Spleen (tissue), 11 donors: Measurements from ENCODE around the gene RCAN3. TPM values are rescaled to one million over a fixed set of nuclear protein-coding genes. Genes with fewer than 3 reads are reported as not detected.

Experiments used
- DNase-seq: peaks from one replicate; pipeline ENCODE4 v3.0.0-alpha.2; 2020
- H3K27ac ChIP-seq, 8 donors: fragments of 200-600 bp; sonication (generic) in 7 of 8; 1 replicate in 4 of 8; 2 replicates in 4 of 8; pipeline versions ENCODE4 v1.5.0 to v1.8.0; 2016 to 2021; ENCODE audit warnings: inconsistent platforms in 4 of 8, mild to moderate bottlenecking in 4 of 8, moderate library complexity in 1 of 8
- H3K27me3 ChIP-seq, 7 donors: fragments of 200-600 bp; sonication (generic) in 6 of 7; replicated peaks in 1 of 7; 1 replicate in 4 of 7; 2 replicates in 3 of 7; pipeline versions ENCODE4 v1.5.0 to v1.8.0; 2016 to 2021; ENCODE audit warnings: inconsistent platforms in 3 of 7, mild to moderate bottlenecking in 1 of 7
- H3K36me3 ChIP-seq, 6 donors: fragments of 200-600 bp; sonication (generic) in 5 of 6; 1 replicate in 4 of 6; 2 replicates in 2 of 6; pipeline versions ENCODE4 v1.5.0 to v1.8.0; 2016 to 2021; ENCODE audit warnings: inconsistent platforms in 2 of 6
- H3K4me1 ChIP-seq, 6 donors: fragments of 200-600 bp; sonication (generic) in 5 of 6; 1 replicate in 3 of 6; 2 replicates in 3 of 6; pipeline versions ENCODE4 v1.5.0 to v1.8.0; 2016 to 2021; ENCODE audit warnings: inconsistent platforms in 3 of 6
- H3K4me3 ChIP-seq, 8 donors: fragments of 200-600 bp; sonication (generic) in 7 of 8; 1 replicate in 4 of 8; 2 replicates in 4 of 8; pipeline versions ENCODE4 v1.5.0 to v1.8.0; 2016 to 2021; ENCODE audit warnings: inconsistent platforms in 4 of 8, mild to moderate bottlenecking in 4 of 8, moderate library complexity in 2 of 8
- H3K9me3 ChIP-seq, 8 donors: fragments of 200-600 bp; sonication (generic) in 7 of 8; 1 replicate in 4 of 8; 2 replicates in 4 of 8; pipeline versions ENCODE4 v1.5.0 to v1.8.0; 2016 to 2021; ENCODE audit warnings: inconsistent platforms in 4 of 8
- POLR2A ChIP-seq, 3 donors: fragments of 450-650 bp; IDR thresholded peaks; one replicate each; pipeline ENCODE4 v1.5.1; 2017; ENCODE audit warnings: antibody characterized with exemption in 3 of 3, mild to moderate bottlenecking in 1 of 3
- POLR2AphosphoS5 ChIP-seq, 3 donors: sonication (generic); formaldehyde crosslinking; IDR thresholded peaks; one replicate each; pipeline ENCODE4 v1.5.1; 2017; ENCODE audit warnings: antibody characterized with exemption in 3 of 3
- WGBS, 5 donors: extraction: QIAGEN DNeasy Blood & Tissue Kit in 3 of 5; methylation state at CpG; one replicate each; pipeline versions ENCODE4 v1.1.5 to v1.1.7; 2013 to 2018; 5-methylcytosine and 5-hydroxymethylcytosine counted together
- intact Hi-C: fragments of 100-400 bp; cut with DNase I; formaldehyde crosslinking; loops from one replicate; pipeline ENCODE4 v1.15.0; 2023; ENCODE audit warnings: low total_unique reads
- polyA plus RNA-seq, 3 donors: library from polyadenylated mRNA; stranded (reverse); fragments of 200-250 nt; gene quantifications; one replicate each; pipeline ENCODE4 v1.2.1, GENCODE V29; 2013
- total RNA-seq, 7 donors: library from RNA; depleted of rRNA in 3 of 7; stranded (reverse); fragments of >200 nt in 3 of 7; fragmentation: NEBNext Ultra II Directional in 4 of 7; extraction: Animal tissue kit (Norgen Biotek cat#: 25700) in 4 of 7; gene quantifications; one replicate each; pipeline versions ENCODE4 v1.1.0 to v1.2.1, GENCODE V29; 2016 to 2021
- TF ChIP-seq, protein P1 (sequence below), 11 experiments: fragments of 200-600 bp in 7 of 11; fragments of 450-650 bp in 4 of 11; sonication (generic) in 4 of 11; IDR thresholded peaks in 8 of 11; conservative IDR thresholded peaks in 3 of 11; 1 replicate in 7 of 11; 2 replicates in 4 of 11; pipeline versions ENCODE4 v1.4.0 to v1.8.0; 2016 to 2021; ENCODE audit warnings: antibody characterized with exemption in 11 of 11, inconsistent platforms in 4 of 11, mild to moderate bottlenecking in 1 of 11
- donor health status: healthy with polysubstance abuse.
- donor health status: DM: no; HTN: no; CAD: no; lungs with moderate emphysema.
- donor health status: DM: no; HTN: no; CAD: no.
- donor health status: Bipolar disorder and iron deficiency.
- donor health status: healthy.
- donor health status: DM: no; HTN: no; CAD: no.
- donor health status: DM: yes; HTN: yes; CAD: no.

The RCAN3 gene
- total and polyA plus RNA-seq, 10 donors, result 6.1 to 21.7 (median 16.5) TPM

DNA sequence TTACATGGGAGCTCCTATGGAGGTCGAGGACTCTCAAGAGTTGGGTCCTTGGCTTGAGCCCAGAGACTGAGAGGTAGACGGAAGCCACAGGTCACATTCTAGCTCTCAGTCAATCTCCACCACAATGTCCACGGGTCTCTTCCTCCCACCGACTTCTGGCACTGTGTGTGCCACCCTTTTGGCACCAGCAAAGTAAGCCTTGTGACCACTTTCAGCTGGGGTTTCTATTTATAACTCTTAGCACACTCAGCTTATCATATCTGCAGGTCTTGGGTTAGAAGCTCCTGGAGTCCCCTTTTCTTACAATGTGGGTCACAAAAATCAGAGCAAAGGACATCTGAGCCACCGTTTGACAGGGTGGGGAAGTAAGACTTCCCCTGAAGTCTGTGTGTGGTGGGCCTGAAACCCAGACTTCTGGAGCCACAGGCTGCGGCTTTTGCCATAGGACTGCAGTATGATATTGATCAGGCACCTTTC lies 81.6 kb downstream of the RCAN3 start:
- peaks cover 0 to 8% (median 2%) of the 10 kb centered on the region in 6 donors for H3K4me1 ChIP-seq
- no peak overlapping the region for H3K4me3 ChIP-seq
- 12 to 31% (median 16%) methylated on average over 5 to 6 of the region's 6 CpGs for WGBS, 5 donors
- intact Hi-C loops, result no loop called here
- H3K27me3 ChIP-seq, result no peaks in the 10 kb centered on the region
- no peak overlapping the region for H3K27ac ChIP-seq
- DNase-seq, result no peak
- TF ChIP-seq, protein P1, sequence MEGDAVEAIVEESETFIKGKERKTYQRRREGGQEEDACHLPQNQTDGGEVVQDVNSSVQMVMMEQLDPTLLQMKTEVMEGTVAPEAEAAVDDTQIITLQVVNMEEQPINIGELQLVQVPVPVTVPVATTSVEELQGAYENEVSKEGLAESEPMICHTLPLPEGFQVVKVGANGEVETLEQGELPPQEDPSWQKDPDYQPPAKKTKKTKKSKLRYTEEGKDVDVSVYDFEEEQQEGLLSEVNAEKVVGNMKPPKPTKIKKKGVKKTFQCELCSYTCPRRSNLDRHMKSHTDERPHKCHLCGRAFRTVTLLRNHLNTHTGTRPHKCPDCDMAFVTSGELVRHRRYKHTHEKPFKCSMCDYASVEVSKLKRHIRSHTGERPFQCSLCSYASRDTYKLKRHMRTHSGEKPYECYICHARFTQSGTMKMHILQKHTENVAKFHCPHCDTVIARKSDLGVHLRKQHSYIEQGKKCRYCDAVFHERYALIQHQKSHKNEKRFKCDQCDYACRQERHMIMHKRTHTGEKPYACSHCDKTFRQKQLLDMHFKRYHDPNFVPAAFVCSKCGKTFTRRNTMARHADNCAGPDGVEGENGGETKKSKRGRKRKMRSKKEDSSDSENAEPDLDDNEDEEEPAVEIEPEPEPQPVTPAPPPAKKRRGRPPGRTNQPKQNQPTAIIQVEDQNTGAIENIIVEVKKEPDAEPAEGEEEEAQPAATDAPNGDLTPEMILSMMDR (IDR thresholded peaks at IDR 0.05 in 8 of 11, conservative IDR thresholded peaks at IDR 0.05 in 3 of 11), result no peak
- no peak for TF ChIP-seq POLR2A (IDR thresholded peaks at IDR 0.05)
- no peaks in the 10 kb centered on the region for H3K36me3 ChIP-seq
- H3K9me3 ChIP-seq, result no peaks in the 10 kb centered on the region

DNA sequence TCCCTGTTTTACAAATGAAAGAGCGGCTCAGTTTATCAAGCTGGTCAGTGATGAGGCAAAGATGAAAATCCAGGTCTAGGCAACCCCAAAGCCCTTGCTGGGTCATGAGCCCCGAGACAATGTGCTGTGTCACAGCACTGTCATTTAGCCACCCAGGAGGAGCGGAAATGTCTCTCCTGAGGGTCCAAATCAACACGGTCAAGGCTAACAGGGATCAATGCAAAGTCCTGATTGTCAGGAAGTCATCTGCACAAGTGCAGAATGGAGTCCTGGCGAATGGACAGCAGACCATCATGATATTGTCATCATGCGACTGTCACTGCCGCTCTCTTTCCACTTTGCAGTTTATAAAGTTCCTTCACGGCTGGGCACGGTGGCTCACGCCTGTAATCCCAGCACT lies 83.5 kb downstream of the RCAN3 start:
- DNase-seq, result no peak
- peaks cover 0 to 8% (median 2%) of the 10 kb centered on the region in 6 donors for H3K4me1 ChIP-seq
- H3K9me3 ChIP-seq, result no peaks in the 10 kb centered on the region
- no peaks in the 10 kb centered on the region for H3K27me3 ChIP-seq
- TF ChIP-seq, protein P1 (IDR thresholded peaks at IDR 0.05 in 8 of 11, conservative IDR thresholded peaks at IDR 0.05 in 3 of 11), result no peak
- TF ChIP-seq POLR2AphosphoS5 (IDR thresholded peaks at IDR 0.05) (no peak), POLR2A (IDR thresholded peaks at IDR 0.05) (no peak)
- intact Hi-C loops, result no loop called here
- no peaks in the 10 kb centered on the region for H3K36me3 ChIP-seq
- no peak overlapping the region for H3K27ac ChIP-seq
- 80 to 89% (median 86%) methylated on average over 10 of the region's 10 CpGs for WGBS, 5 donors
- H3K4me3 ChIP-seq, result no peak overlapping the region

DNA sequence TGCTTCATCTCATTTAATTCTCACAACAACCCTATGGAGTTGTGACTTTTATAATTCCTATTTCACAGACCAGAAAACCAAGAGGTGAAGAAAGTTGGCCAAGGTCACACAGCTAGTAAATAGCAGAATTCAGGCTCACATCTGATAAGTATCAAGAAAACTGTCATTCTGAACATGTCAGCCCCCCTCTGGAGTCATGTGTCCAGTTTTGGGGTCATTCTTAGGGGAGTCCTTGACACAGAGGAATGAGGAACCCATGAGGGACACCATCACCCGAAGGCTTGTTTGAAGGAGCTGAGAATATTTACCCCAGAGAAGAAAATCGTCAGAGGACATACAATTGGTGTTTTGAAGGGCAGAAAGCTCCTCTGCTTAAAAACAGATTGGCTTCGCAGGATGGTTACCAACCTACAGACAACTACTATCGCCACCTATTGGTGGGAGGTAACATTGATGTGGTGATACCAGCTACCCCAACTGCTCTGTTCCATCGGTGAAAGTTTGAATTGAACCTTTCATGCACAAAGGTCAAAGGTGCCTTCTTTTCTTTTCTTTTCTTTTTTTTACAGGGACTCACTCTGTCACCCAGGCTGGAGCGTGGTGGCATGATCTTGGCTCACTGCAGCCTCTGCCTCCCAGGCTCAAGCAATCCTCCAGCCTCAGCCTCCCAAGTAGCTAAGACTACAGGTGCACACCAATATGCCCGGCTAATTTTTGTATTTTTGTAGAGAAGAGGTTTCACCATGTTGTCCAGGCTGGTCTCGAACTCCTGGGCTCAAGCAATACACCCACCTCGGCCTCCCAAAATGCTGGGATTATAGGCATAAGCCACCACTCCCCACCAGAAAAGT lies 84.6 kb downstream of the RCAN3 start:
- Histone ChIP-seq H3K4me3 (no peak overlapping the region), H3K9me3 (no peaks in the 10 kb centered on the region), H3K27me3 (no peaks in the 10 kb centered on the region), H3K4me1 (peaks cover 0 to 12% (median 2%) of the 10 kb centered on the region in 6 donors), H3K36me3 (no peaks in the 10 kb centered on the region), H3K27ac (no peak overlapping the region)
- no peak for TF ChIP-seq POLR2A (IDR thresholded peaks at IDR 0.05)
- TF ChIP-seq, protein P1 (IDR thresholded peaks at IDR 0.05 in 8 of 11, conservative IDR thresholded peaks at IDR 0.05 in 3 of 11), result peak; percentile 55 to 83 (median 75)
- DNase-seq, result no peak
- intact Hi-C loops, result no loop called here
- WGBS, 5 donors, result 27 to 36% (median 28%) methylated on average over 9 of the region's 9 CpGs

DNA sequence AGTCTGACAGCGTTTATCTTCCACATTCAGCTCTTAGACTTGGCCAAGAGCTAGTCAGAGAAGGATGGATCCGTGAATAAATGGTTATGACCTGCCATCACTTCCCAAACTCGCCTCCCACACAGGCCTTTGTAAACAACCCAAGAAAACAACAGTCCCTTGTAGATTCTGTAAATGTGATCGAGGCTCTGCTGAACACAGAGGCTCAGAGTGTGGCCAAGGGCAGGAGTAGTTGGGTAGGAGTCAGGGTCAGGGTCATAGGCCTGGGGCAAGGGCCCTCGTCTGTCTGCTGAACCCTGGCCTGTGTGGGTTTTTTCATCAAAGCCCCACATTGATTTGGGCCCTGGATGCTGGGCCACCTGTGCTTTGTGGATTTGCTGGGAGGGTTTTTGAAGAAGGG lies 85.9 kb downstream of the RCAN3 start:
- Histone ChIP-seq H3K36me3 (no peaks in the 10 kb centered on the region), H3K27me3 (no peaks in the 10 kb centered on the region), H3K4me1 (peaks cover 0 to 17% (median 2%) of the 10 kb centered on the region in 6 donors), H3K27ac (no peak overlapping the region), H3K4me3 (no peak overlapping the region), H3K9me3 (no peaks in the 10 kb centered on the region)
- WGBS, 5 donors, result 70 to 86% (median 76%) methylated on average over 3 to 5 of the region's 5 CpGs
- TF ChIP-seq POLR2AphosphoS5 (IDR thresholded peaks at IDR 0.05) (no peak), POLR2A (IDR thresholded peaks at IDR 0.05) (no peak)
- TF ChIP-seq, protein P1 (IDR thresholded peaks at IDR 0.05 in 8 of 11, conservative IDR thresholded peaks at IDR 0.05 in 3 of 11), result no peak
- no peak for DNase-seq
- intact Hi-C loops, result no loop called here
